Measurements from ENCODE around the gene ITGA11.

ITGA11 gene

DNA sequence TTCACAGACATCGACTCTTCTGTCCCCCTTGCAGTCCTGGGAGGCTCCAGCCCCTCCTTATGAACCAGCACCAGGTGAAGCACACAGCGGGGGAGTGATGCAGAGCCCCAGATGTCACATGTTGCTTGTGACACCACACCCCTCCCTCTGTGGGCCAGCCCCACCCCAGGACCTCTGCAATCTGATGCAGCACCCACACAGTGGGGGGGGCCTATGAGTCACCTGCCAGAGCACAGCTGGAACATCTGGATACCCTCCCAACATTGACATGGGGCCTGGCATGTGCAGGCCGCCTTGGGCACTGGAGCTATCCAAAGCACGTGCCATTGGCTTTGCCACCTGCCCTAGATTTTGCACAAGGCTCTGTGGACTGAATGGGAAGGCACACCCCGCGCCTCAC is 83.9 kb downstream of the ITGA11 start:
- no peak overlapping the region for H3K27ac ChIP-seq (ENCODE audit: low read length)
- no peak overlapping the region for H3K9ac ChIP-seq (ENCODE audit: low read length in 2 of 2)
- H3K9me3 ChIP-seq (ENCODE audit: control insufficient read depth in 2 of 2, low read length in 2 of 2), result no peaks in the 10 kb centered on the region
- H3K4me3 ChIP-seq (ENCODE audit: low read length in 2 of 2), result no peak overlapping the region
- no peaks in the 10 kb centered on the region for H3K36me3 ChIP-seq (ENCODE audit: control insufficient read depth in 2 of 2, insufficient read depth in 2 of 2, low read length in 2 of 2)
- H3K27me3 ChIP-seq (ENCODE audit: control insufficient read depth in 1 of 2, insufficient read depth in 2 of 2, low read length in 2 of 2), result peaks cover 0 to 3% of the 10 kb centered on the region in 2 donors
- H3K4me1 ChIP-seq (ENCODE audit: control insufficient read depth, insufficient read depth, low read length), result no peaks in the 10 kb centered on the region

DNA sequence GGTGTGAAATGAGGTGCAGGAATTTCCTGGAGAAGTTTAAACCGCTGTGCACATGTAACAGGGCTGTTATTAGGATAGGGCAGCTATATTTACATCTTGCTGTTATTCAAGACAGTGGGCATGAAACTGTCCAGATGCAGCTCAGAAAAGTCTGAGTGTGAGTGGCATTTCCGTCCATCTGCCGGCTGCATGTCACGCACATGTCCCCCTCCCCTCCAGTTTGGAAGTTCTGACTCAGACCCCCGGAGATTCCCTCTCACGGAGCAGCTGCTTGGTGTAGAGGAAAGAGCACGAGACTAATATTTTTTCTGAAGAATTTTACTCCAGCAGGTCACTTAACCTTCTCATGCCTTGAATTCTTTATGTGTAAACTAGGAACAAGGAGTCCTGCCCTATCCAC is 84.6 kb downstream of the ITGA11 start:
- Histone ChIP-seq H3K9me3 (ENCODE audit: control insufficient read depth in 2 of 2, low read length in 2 of 2) (no peaks in the 10 kb centered on the region), H3K4me3 (ENCODE audit: low read length in 2 of 2) (no peak overlapping the region), H3K36me3 (ENCODE audit: control insufficient read depth in 2 of 2, insufficient read depth in 2 of 2, low read length in 2 of 2) (no peaks in the 10 kb centered on the region), H3K27ac (ENCODE audit: low read length) (no peak overlapping the region), H3K9ac (ENCODE audit: low read length in 2 of 2) (no peak overlapping the region), H3K27me3 (ENCODE audit: control insufficient read depth in 1 of 2, insufficient read depth in 2 of 2, low read length in 2 of 2) (peaks cover 0 to 3% of the 10 kb centered on the region in 2 donors), H3K4me1 (ENCODE audit: control insufficient read depth, insufficient read depth, low read length) (peaks cover 5% of the 10 kb centered on the region)

DNA sequence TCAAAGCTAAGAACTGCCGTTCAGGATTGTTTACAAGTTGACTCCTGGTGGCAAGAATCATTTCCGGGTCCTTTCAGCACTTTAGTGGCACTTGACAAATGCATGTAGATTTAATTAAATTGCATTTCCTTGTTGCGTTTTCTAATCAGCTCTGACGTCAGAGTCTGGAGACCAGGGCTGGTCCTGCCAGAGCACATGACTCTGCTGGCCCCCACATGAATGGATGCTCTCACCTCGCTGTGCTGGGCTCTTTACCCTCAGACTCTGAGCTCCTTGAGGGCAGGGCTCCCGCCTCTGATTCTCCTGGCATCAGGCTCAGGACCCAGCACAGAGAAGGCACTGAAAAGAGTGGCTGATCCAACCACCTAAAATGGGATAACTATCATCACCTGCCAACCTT is 85.0 kb downstream of the ITGA11 start:
- Histone ChIP-seq H3K4me1 (ENCODE audit: control insufficient read depth, insufficient read depth, low read length) (peaks cover 9% of the 10 kb centered on the region), H3K9ac (ENCODE audit: low read length in 2 of 2) (no peak overlapping the region), H3K4me3 (ENCODE audit: low read length in 2 of 2) (no peak overlapping the region), H3K27me3 (ENCODE audit: control insufficient read depth in 1 of 2, insufficient read depth in 2 of 2, low read length in 2 of 2) (peaks cover 0 to 3% of the 10 kb centered on the region in 2 donors), H3K27ac (ENCODE audit: low read length) (no peak overlapping the region), H3K9me3 (ENCODE audit: control insufficient read depth in 2 of 2, low read length in 2 of 2) (no peaks in the 10 kb centered on the region), H3K36me3 (ENCODE audit: control insufficient read depth in 2 of 2, insufficient read depth in 2 of 2, low read length in 2 of 2) (no peaks in the 10 kb centered on the region)

DNA sequence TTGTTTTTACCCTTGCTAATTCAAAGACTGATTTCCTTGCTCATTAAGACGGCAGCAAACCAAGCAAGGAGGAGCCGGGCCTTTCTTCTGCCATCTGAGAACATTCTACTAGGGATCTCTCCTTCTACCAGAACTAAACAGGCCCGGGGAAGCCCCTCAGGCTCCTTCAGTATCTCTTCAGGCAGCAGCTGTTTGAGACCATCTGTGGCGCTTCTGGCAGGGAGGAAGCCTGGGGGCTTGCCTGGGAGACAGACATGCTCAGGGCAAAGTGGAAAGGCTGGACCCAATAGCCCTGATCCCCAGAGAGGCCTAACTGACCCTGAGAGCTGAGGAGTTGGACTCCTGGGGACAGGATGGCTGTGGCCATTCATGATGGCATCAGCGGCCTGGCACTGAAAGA is 86.5 kb downstream of the ITGA11 start:
- no peak overlapping the region for H3K27ac ChIP-seq (ENCODE audit: low read length)
- peaks cover 0 to 3% of the 10 kb centered on the region in 2 donors for H3K27me3 ChIP-seq (ENCODE audit: control insufficient read depth in 1 of 2, insufficient read depth in 2 of 2, low read length in 2 of 2)
- H3K9me3 ChIP-seq (ENCODE audit: control insufficient read depth in 2 of 2, low read length in 2 of 2), result no peaks in the 10 kb centered on the region
- peaks cover 19% of the 10 kb centered on the region for H3K4me1 ChIP-seq (ENCODE audit: control insufficient read depth, insufficient read depth, low read length)
- H3K4me3 ChIP-seq (ENCODE audit: low read length in 2 of 2), result no peak overlapping the region
- no peak overlapping the region for H3K9ac ChIP-seq (ENCODE audit: low read length in 2 of 2)
- no peaks in the 10 kb centered on the region for H3K36me3 ChIP-seq (ENCODE audit: control insufficient read depth in 2 of 2, insufficient read depth in 2 of 2, low read length in 2 of 2)

DNA sequence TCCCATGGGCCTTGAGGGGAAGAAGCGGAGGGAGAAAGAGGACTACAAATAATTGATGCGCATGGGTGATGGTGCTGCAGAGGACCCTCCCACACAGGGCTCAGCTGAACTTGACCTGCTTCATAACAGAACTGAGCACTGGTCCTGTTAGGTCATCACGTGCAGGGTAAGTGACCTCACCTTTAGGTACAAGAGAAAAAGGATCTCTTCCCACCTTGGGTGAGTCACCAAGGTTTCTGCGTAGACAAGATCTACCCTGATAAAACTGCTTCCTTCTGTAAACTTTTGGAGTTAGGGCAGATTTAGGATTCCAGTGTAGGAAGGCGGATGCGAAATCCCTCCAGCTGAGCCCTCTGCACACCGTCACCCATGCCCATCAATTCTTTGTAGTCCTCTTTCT is 87.4 kb downstream of the ITGA11 start:
- H3K36me3 ChIP-seq (ENCODE audit: control insufficient read depth in 2 of 2, insufficient read depth in 2 of 2, low read length in 2 of 2), result no peaks in the 10 kb centered on the region
- peaks cover 0 to 3% of the 10 kb centered on the region in 2 donors for H3K27me3 ChIP-seq (ENCODE audit: control insufficient read depth in 1 of 2, insufficient read depth in 2 of 2, low read length in 2 of 2)
- peaks cover 21% of the 10 kb centered on the region for H3K4me1 ChIP-seq (ENCODE audit: control insufficient read depth, insufficient read depth, low read length)

DNA sequence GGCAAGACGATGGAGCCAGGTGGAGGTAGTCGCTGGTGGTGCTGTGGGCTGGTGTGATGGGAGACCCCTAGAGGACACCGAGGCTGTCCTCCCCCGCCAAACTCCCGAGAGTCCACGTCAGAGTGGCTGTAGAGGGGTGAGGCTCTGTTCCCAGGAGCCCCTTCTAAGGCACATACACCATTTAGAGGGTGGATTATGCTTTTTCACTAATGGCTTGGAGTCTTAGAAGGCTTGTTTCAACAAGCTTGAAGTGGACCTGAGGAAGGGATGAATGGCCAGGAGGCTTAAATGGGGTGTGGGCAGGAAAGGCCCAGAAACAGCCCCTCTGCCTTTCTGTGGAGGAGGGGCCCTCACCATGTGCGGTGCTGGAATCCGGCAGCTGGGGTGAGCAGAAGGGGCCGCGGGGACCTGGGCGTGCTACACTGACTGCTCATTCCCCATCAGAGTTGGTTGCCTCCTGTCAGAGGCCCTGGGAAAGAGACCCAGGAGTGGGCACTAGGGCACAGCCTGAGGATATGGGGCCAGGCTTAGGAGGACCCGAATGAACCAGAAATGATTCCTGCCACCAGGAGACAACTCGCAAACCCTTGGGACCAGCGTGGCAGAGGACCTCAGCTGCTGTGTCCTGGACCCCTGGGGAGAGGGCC is 88.3 kb downstream of the ITGA11 start:
- no peak overlapping the region for H3K9ac ChIP-seq (ENCODE audit: low read length in 2 of 2)
- peaks cover 21% of the 10 kb centered on the region for H3K4me1 ChIP-seq (ENCODE audit: control insufficient read depth, insufficient read depth, low read length)
- no peaks in the 10 kb centered on the region for H3K36me3 ChIP-seq (ENCODE audit: control insufficient read depth in 2 of 2, insufficient read depth in 2 of 2, low read length in 2 of 2)
- no peaks in the 10 kb centered on the region for H3K9me3 ChIP-seq (ENCODE audit: control insufficient read depth in 2 of 2, low read length in 2 of 2)
- H3K27ac ChIP-seq (ENCODE audit: low read length), result no peak overlapping the region
- H3K4me3 ChIP-seq (ENCODE audit: low read length in 2 of 2), result no peak overlapping the region
- H3K27me3 ChIP-seq (ENCODE audit: control insufficient read depth in 1 of 2, insufficient read depth in 2 of 2, low read length in 2 of 2), result peaks cover 0 to 3% of the 10 kb centered on the region in 2 donors

More for the DNA sequence above, 87.4 kb downstream of the ITGA11 start:
- Histone ChIP-seq H3K9me3 (ENCODE audit: control insufficient read depth in 2 of 2, low read length in 2 of 2) (no peaks in the 10 kb centered on the region), H3K4me3 (ENCODE audit: low read length in 2 of 2) (no peak overlapping the region), H3K9ac (ENCODE audit: low read length in 2 of 2) (no peak overlapping the region), H3K27ac (ENCODE audit: low read length) (no peak overlapping the region)

DNA sequence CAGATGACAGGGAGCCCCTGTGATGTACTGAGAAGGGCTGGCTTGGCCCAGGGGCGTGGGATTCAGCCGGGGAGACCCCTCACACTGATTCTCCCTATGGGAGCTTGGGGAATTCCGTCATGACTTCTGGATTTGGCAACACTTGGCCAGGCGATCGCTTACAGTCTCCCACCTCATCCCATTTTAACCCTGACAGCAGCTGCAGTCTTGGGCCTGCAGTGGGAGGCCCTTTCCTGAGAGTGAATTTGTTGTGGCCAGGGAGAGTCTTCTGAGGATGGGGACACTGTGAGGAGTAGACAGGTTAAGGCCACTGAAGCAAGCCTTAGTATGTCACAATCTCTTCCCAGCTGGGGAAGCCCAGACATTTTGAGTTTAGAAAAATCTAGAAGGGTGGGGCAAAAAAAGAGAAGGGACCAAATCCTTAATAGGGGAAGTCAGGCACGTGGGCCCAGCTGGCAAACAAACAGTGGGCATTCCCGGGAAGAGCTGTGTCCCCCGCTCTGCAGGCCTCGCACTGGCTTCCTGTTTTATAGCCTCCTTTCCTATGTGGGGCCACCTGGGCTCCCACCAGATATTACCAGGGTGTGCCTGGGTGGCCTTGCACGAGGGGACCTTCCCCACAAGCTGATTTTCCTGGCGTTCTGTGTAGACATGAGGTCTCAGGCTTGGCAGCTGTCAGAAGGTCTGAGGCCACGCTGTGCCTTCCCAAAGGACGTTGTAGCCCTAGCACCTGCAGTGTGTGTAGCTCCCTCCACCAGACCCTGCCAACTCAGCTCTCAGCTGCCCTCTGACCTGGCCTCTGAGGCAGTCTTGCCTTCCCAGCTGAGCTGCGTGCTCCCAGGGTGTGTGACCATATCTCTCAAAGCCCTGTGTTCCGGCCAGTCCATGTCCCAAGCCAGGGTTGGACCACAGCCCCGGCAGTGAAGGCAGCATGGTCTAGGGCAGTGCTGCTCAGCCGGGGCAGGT is 89.9 kb downstream of the ITGA11 start:
- Histone ChIP-seq H3K4me1 (ENCODE audit: control insufficient read depth, insufficient read depth, low read length) (peaks cover 21% of the 10 kb centered on the region), H3K27me3 (ENCODE audit: control insufficient read depth in 1 of 2, insufficient read depth in 2 of 2, low read length in 2 of 2) (peaks cover 0 to 2% of the 10 kb centered on the region in 2 donors), H3K9ac (ENCODE audit: low read length in 2 of 2) (no peak overlapping the region), H3K9me3 (ENCODE audit: control insufficient read depth in 2 of 2, low read length in 2 of 2) (no peaks in the 10 kb centered on the region), H3K36me3 (ENCODE audit: control insufficient read depth in 2 of 2, insufficient read depth in 2 of 2, low read length in 2 of 2) (no peaks in the 10 kb centered on the region), H3K27ac (ENCODE audit: low read length) (peak overlapping the region; percentile 18), H3K4me3 (ENCODE audit: low read length in 2 of 2) (no peak overlapping the region)

DNA sequence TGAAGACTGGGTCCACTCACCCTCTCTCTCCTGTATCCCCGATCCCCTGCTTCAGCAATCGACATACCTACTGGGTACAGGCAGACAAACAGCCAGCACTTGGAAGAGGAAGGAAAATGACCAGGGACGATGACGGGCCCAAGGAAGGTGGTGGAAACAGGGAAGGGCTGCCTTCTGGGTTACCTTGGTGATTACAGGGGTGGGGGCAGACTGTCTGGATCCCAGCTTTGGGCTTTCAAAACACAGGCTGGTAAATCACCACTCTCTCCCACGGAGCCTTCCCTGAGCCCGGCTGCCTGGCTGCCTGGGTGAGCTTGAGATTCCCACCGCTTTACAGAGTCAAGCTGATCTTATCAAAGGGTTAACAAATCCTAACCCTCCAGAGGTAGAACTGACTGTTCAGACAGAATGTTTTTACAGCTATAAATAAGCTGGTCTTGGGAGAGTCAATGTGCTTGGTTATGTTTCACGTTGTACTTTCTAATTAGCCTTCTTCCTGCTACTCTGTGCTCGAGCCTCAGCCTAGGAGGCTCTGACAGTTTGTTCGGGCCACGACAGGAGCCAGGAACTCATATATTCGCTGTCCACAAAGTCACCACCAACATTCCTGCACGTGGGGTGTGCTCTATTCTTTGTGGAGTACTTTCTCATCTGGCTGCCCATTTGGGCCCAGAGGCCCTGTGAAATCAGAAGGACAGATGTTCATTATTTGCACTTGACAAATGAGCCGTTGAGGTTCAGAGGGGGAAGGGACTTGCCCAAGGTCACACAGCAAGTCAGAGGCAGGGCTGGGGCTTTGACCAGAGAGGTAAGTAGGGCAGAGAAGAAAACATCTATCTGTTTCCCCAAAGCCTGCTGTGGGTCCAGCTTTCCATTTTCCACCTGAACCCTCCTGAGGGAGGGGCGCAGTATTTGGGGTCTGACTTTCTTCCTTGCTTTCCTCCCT is 91.0 kb downstream of the ITGA11 start:
- Histone ChIP-seq H3K27ac (ENCODE audit: low read length) (peak overlapping the region; percentile 18), H3K9ac (ENCODE audit: low read length in 2 of 2) (no peak overlapping the region)

DNA sequence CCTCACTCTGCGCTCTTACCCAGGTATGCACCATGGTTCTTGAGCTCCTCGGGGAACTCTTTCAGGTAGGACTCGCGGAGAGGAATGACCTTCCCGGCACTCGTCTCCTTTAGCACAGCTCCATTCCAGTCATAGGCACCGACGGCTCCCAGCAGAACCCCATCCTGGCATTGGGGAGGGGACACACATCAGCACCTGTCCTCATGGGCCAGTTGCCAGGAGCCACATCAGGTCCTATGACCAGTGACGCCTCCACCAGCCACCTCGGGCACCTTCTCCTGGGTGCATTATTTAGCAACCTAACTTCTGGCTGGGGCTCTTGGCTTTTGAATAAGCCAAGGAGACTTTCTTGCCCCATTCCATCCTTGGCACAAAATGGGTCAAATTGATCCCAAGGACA is 92.5 kb downstream of the ITGA11 start:
- Histone ChIP-seq H3K9me3 (ENCODE audit: control insufficient read depth in 2 of 2, low read length in 2 of 2) (no peaks in the 10 kb centered on the region), H3K9ac (ENCODE audit: low read length in 2 of 2) (no peak overlapping the region), H3K27me3 (ENCODE audit: control insufficient read depth in 1 of 2, insufficient read depth in 2 of 2, low read length in 2 of 2) (no peaks in the 10 kb centered on the region), H3K4me1 (ENCODE audit: control insufficient read depth, insufficient read depth, low read length) (peaks cover 26% of the 10 kb centered on the region), H3K4me3 (ENCODE audit: low read length in 2 of 2) (no peak overlapping the region), H3K27ac (ENCODE audit: low read length) (no peak overlapping the region), H3K36me3 (ENCODE audit: control insufficient read depth in 2 of 2, insufficient read depth in 2 of 2, low read length in 2 of 2) (no peaks in the 10 kb centered on the region)

More for the DNA sequence above, 91.0 kb downstream of the ITGA11 start:
- peaks cover 21% of the 10 kb centered on the region for H3K4me1 ChIP-seq (ENCODE audit: control insufficient read depth, insufficient read depth, low read length)
- H3K9me3 ChIP-seq (ENCODE audit: control insufficient read depth in 2 of 2, low read length in 2 of 2), result no peaks in the 10 kb centered on the region
- no peak overlapping the region for H3K4me3 ChIP-seq (ENCODE audit: low read length in 2 of 2)
- no peaks in the 10 kb centered on the region for H3K27me3 ChIP-seq (ENCODE audit: control insufficient read depth in 1 of 2, insufficient read depth in 2 of 2, low read length in 2 of 2)
- no peaks in the 10 kb centered on the region for H3K36me3 ChIP-seq (ENCODE audit: control insufficient read depth in 2 of 2, insufficient read depth in 2 of 2, low read length in 2 of 2)

DNA sequence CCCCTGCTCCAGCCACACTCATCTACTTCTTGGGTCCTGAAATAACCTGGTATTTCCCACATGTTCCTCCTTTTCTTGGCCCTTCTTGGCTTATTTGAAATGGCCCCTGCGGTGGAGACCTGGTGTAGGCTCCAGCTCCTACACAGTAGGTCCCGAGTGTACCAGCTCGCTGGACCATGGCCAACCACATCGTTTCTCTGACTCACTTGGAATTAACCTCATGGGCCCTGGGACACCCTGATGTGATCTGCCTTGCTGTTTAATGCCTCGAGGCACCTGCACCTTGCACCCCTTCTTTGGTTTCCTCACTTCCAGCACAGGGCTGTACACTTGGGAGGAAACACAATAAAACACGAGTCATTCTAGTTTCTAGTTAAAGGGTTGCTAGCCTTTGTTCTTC is 94.1 kb downstream of the ITGA11 start:
- H3K9ac ChIP-seq (ENCODE audit: low read length in 2 of 2), result no peak overlapping the region
- H3K4me1 ChIP-seq (ENCODE audit: control insufficient read depth, insufficient read depth, low read length), result peaks cover 25% of the 10 kb centered on the region
- H3K27ac ChIP-seq (ENCODE audit: low read length), result no peak overlapping the region

More for the DNA sequence above, 94.1 kb downstream of the ITGA11 start:
- H3K36me3 ChIP-seq (ENCODE audit: control insufficient read depth in 2 of 2, insufficient read depth in 2 of 2, low read length in 2 of 2), result no peaks in the 10 kb centered on the region
- no peaks in the 10 kb centered on the region for H3K9me3 ChIP-seq (ENCODE audit: control insufficient read depth in 2 of 2, low read length in 2 of 2)
- H3K4me3 ChIP-seq (ENCODE audit: low read length in 2 of 2), result no peak overlapping the region
- H3K27me3 ChIP-seq (ENCODE audit: control insufficient read depth in 1 of 2, insufficient read depth in 2 of 2, low read length in 2 of 2), result no peaks in the 10 kb centered on the region
